Measurements from ENCODE around the gene MEPCE.

DNA sequence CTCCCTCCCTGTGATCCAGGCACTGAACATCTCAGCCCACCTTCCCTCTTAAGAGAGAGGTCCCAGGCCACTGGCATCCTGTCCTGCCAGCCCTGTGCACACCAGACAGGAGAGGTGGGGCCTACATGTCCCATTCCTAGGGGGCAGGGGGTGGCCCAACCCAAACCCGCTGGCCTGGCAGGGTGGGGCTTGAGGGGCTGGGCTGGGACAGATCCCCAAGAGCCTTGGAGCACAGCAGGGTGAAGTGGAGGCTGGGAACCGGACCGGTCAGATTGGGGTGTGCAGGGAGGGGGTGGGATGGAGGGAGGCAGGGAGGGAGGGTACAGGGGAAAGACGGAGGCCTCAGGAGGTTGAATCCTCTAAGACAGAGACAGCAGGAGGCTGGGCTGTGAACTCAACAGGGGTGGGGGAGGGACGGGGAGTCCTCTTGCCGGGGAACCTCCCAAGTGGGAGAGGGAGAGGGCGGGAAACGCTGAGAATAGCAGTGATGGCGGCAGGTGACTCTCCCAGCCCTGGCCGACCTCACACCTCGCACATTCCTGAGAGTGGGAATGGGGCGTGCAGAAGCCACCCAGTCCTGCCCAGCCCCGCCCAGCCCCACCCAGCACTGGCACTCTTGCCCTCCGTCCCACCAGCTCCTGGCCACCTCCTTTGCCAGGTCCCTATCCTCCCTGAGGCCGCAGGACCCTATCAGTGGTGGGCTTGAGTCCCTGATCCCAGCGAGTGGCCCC lies 42.7 kb downstream of the MEPCE start:
- TF ChIP-seq, protein P1, sequence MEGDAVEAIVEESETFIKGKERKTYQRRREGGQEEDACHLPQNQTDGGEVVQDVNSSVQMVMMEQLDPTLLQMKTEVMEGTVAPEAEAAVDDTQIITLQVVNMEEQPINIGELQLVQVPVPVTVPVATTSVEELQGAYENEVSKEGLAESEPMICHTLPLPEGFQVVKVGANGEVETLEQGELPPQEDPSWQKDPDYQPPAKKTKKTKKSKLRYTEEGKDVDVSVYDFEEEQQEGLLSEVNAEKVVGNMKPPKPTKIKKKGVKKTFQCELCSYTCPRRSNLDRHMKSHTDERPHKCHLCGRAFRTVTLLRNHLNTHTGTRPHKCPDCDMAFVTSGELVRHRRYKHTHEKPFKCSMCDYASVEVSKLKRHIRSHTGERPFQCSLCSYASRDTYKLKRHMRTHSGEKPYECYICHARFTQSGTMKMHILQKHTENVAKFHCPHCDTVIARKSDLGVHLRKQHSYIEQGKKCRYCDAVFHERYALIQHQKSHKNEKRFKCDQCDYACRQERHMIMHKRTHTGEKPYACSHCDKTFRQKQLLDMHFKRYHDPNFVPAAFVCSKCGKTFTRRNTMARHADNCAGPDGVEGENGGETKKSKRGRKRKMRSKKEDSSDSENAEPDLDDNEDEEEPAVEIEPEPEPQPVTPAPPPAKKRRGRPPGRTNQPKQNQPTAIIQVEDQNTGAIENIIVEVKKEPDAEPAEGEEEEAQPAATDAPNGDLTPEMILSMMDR (IDR thresholded peaks at IDR 0.05) = no peak
- no peak for TF ChIP-seq POLR2A (IDR thresholded peaks at IDR 0.05)
